ENCODE results near the gene CHD9.

DNA sequence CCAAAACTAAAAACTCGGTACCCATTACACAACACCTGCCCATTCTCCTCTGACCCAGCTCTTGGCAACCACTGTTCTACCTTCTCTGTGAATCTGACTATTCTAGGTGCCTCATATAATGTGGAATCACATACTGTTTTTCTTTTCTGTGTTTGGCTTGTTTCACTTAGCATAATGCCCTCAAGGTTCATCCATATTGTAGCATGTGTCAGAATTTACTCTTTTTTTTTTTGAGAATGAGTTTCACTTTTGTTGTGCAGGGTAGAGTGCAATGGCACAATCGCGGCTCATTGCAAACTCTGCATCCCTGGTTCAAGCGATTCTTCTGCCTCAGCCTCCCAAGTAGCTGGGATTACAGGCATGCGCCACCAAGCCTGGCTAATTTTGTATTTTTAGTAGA, 320.0 kb downstream of the CHD9 start:
- TF ChIP-seq, protein P1, sequence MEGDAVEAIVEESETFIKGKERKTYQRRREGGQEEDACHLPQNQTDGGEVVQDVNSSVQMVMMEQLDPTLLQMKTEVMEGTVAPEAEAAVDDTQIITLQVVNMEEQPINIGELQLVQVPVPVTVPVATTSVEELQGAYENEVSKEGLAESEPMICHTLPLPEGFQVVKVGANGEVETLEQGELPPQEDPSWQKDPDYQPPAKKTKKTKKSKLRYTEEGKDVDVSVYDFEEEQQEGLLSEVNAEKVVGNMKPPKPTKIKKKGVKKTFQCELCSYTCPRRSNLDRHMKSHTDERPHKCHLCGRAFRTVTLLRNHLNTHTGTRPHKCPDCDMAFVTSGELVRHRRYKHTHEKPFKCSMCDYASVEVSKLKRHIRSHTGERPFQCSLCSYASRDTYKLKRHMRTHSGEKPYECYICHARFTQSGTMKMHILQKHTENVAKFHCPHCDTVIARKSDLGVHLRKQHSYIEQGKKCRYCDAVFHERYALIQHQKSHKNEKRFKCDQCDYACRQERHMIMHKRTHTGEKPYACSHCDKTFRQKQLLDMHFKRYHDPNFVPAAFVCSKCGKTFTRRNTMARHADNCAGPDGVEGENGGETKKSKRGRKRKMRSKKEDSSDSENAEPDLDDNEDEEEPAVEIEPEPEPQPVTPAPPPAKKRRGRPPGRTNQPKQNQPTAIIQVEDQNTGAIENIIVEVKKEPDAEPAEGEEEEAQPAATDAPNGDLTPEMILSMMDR (conservative IDR thresholded peaks at IDR 0.05), result no peak
- no peak for TF ChIP-seq ZFX (IDR thresholded peaks at IDR 0.05)

Data from C4-2B (cell line).